NT2/D1 (cell line): ENCODE results near the gene RCN2.

Experiments
- SUZ12 ChIP-seq: IDR thresholded peaks from 2 replicates; pipeline ENCODE4 v1.6.1; 2011; ENCODE audit not compliant: insufficient read length, insufficient read depth; ENCODE audit errors: extremely low read depth
- YY1 ChIP-seq: IDR thresholded peaks from 2 replicates; pipeline ENCODE4 v1.6.1; 2011; ENCODE audit not compliant: insufficient read length, insufficient read depth

DNA sequence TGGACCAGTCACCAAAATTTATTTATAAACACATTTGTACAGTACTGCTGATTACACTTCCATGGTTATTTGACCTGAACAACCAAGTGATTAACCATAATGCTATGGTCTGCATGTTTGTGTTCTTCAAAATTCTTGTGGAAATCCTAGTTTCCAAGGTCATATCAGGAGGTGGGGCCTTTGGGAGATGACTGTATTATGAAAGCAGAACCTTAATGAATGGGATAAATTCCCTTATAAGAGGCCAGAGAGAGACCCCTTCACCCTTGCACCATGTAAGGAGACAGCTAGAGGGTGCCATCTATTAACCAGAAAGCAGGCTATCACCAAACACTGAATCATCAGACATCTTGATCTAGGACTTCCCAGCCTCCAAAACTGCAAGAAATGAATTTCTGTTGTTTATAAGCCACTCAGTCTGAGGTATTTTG is 28.3 kb upstream of the RCN2 start:
- TF ChIP-seq YY1, result no peak
- no peak for TF ChIP-seq SUZ12
